Activated CD8-positive, alpha-beta memory T cell treated with anti-CD3 and anti-CD28 coated beads, Interleukin-2, amount 50 U/mL, for 24 hours (primary cell): Measurements from ENCODE around the gene NACC2.

ENCODE experiments used
- DNase-seq: peaks from one replicate; pipeline ENCODE4 v3.0.0-alpha.2; 2020; ENCODE audit errors: extremely low read depth

Gene NACC2

DNA sequence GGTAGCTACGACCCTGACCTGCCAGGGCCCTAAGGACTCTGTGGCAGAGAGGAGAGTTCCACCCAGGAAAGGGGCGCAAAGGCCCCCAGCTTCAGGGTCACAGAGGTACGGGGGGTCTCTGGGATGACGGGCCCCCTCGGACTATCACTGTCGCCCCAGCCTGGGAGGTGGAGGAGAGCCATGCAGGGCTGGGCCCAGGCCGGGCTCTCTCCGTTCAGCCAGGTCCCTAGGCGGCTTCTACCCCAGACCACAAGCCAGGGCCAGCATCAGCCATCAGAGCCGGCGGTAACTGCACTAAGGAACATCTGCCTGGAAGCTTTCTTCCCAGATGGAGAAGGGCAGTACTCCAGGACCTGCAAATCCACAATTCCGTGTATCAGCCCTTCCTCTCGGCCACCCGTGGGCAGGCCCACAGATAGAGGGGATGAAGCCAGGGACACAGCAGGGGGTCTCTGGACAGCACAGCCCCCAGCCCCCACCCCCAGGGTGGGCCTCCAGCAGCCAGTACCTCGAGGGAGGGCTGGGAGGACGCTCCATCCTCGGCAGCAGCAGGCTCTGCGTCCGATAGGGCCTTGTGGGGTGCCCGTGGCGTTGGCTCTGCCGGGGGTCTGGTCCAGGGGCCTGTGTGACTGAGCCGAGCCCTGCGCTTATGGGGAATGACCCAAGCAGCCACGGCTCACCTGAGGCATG is 38.4 kb downstream of the NACC2 start:
- DNase-seq = no peak

DNA sequence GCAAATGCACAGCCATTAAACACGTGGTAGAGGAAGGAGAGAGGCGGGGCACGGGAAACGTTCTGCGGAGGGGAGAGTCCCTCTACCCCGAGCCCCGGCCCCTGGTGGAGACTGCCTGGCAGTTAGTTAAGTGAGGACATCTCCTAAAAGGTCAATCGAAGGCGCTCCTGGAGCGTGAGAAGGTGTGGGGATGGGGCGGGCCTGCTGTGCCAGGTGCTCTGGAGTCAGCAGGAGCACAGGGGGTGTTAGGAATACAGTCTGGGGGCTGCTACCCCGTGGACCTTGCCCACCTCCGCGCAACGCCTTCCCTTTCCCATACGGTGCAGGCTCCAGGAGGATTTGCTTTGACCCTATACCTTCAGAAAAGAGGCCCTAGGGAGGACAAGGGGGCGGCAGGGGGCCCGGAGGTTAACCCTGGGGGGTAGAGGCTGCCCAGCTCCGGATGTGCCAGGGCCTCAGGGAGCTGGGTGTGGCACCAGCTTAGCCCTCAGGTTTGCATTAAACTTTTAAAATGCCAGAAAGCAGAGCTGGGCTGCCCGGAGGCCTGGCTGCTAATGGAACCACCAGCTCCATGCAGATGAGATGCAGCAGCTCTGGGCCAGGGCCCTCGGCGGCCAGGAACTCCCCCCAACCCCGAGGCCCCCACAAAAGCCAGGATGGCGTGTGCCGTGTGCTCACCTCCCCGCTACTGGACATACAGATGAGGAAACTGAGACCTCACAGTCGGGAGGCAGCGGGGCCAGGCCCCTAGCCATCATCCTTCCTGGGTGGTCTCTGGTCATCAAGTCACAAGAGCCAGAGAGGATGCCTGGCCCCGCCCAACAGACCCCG is 39.2 kb downstream of the NACC2 start:
- DNase-seq = no peak

DNA sequence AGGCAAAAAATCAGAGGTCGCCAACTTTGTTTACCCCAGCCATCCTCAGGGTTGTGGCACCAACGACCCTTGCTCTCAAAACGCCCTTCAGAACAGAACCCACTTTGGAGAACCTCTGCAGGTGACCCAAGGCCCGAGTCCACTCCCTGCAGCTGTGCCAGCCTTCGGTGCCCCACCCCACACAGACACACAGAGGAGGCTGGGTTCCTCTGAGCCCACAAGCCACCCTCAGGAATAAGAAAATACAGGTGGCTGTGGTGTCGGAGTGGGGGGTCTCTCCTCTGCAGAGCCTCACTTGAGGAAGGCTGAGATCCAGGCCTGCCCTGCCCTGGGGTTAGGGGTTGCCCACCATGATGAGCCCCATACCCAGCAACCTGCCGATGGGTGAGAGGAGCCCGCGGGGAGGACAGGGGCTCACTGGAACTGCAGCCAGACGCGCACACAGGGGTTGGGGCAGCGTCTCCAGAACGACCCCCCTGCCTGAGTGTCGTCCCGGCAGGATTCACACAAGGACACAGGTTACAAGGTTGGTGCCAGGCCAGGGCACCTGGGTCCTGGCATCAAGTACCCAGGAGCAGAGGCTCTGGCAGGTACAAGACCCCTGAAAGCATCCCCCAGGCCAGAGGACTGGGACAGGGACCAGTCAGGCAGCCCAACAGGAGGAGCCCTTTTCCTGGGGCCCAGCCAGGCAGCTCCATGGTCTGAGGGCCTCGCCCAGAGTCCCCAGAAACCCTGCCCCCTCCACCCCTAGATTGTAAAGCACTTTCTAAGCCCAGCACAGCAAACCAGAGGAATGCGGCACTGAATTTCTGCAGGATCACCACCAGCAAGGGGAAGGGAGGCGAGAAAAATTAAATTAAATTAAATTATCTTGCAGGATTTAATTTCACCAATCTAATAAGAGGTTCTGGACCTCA is 40.0 kb downstream of the NACC2 start:
- DNase-seq = no peak

DNA sequence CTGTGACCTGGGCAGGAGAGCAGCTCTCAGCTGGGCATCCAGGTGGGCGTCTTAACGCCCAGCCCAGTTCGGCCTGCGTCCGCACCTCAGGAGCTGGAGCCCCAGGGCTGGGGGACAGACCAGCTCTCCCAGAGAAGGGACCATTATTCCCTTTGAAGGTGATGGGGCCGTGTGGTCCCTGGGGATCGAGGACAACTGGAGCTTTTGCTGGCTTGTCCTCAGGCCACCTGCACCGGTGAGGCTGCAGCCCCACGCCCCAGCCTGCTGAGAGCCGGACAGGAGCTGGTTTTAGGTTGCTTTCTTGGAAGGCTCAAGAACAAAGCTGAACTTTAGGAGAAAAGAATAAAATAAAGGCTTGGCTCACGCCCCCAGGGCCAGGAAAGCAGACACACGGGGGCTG is 40.9 kb downstream of the NACC2 start:
- no peak for DNase-seq

- no peak for DNase-seq
Measured at GRCh38 chr9:136053757-136054142, 41.3 kb downstream of the NACC2 start.

DNA sequence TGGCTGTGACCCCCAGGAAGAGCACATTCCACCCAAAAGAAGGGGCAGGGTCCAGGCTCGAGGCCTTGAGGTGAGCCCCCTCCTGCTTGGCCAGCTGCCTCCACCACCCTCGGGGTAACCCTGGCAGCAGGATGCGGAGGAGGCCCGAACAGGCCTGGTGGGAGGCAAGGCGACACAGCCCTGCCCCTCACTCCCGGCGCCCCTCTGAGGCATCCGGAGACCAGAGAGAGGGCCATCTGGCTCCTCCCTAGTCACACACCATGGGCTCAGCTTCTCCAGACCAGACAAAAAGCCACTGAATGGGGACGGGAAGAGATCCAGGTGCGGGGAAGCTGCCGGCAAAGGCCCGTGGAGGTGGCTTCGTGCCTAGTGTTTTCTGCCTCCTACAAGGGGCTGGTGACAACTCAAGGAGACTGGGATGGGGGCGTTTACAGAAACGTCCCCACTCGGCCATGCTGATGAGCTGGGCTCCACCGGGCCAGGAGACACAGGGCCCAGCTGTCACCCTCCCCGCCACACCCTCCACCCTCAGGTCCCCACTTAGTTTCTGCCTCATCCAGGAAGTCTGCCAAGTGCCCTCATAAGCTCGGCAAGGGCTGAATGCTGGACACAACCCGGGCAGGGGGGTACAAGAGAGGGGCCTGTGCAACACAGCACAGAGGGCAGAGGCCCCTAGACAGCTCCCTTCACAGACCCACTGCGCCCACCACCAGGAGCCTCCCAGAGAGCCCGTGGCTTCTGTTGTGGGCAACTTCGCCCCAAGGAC is 41.9 kb downstream of the NACC2 start:
- no peak for DNase-seq

DNA sequence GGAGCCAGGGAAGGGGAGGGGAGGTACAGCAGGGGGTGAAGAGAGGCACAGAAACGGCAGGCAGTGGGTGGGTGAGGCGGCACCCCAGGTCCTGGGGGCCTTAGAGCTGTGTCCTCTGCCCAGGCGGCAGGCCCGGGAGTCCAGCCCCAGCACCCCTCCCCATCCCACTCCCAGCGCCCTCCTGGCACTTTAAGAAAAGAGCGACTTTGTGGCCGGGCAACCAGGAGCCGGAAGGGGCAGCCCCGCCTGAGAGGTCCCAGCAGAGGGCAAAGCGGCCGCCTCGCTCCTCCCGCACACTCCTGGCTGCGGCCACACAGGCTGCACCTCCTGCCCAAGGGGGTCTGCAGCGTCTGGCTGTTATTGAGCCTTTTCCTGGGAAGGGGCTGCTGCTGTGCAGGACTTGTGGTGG is 42.6 kb downstream of the NACC2 start:
- no peak for DNase-seq

- no peak for DNase-seq
Measured at GRCh38 chr9:136051837-136052471, 43.1 kb downstream of the NACC2 start.

DNA sequence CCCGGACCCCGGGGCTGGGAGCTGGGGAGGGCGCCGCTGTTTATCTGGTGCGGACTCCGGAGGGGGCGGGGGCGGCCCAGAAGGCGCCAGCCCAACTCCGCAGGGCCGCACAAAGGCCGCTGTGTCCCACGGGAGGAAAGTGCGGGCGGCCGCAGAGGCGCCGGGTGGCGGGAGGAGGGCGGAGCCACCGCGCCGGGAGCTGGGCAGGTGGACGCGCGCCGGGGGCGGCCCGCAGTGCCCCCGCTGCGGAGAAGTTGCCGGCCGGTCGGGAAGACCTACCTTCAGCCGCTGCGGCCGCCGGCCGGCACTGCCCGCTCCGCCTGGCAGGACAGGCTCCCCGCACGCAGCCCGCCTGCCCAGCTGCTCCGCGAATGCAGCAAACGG is 43.6 kb downstream of the NACC2 start:
- no peak for DNase-seq

DNA sequence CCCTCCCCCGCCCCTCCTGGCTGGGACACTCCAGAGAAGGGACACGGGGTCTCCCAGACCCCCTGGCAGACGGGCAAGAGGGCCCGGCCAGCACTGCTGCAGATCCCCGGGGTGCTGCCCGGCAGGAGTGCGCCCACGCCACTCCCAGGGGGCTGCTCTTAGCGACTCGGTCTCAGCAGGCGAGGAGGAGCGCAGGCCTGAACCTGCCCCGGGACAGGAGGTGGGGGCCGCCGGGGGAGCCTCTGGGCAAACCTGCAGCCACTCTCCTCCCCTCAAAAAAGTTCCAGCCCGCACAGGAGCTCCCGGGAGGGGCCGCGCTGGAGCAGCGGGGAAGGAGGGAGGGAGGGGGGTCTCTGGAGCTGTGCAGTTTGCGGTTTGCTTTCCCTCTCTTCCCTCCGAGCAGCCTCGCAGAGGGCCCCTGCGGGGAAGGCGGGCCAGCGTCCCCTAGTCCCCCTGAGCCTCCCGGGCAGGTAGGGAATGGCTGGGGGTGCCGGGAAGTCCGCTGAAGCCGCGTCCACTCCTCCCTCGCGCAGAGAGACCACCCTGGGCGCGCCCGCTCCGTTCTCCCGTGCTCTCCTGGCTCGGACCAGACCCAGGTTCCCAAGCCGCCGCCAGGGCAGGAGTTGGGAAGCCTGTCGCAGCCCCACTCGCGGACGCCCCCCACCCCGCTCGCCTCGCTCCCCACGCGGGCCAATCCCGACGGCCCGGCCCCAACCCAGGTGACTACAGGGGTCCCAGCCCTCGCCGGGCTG is 44.2 kb downstream of the NACC2 start:
- DNase-seq = no peak

GRCh38 chr9:136050266-136050700 is 44.8 kb downstream of the NACC2 start:
- DNase-seq = no peak

DNA sequence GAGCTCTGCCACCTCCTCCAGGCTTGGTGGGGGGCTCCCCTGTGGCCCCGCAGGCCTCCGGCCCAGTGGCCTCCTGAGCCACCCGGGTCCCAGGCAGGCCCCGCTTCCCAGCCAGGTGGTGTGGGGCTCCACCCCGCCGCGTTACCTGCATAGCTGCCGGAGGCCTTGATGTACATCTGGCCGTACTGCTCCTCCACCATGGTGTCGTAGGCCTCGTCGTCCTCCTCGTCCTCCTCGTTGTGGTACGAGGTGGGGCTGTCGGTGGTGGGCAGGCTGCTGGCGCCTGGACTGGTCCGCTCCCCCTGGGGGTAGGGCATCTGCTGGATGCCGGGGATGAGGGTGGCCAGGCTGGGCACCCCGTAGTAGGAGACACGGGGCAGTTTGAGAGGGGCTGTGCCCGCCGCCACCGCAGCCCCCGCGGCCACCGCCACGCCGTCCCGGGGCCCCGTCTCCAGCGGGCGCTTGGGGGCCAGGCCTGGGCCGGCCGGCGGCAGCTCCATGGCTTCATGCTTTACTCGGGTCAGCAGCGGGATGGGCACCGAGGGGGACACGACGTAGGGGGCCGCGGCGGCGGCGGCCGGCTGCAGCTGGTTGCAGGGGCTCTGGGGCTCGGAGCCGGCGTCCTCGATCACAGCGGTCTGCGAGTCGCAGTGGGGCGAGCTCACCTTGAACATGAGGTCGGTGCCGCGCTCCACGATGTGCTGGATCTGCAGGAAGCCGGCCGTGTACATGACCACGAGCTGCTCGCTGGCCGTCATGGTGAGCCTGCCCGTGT is 45.4 kb downstream of the NACC2 start:
- no peak for DNase-seq

DNA sequence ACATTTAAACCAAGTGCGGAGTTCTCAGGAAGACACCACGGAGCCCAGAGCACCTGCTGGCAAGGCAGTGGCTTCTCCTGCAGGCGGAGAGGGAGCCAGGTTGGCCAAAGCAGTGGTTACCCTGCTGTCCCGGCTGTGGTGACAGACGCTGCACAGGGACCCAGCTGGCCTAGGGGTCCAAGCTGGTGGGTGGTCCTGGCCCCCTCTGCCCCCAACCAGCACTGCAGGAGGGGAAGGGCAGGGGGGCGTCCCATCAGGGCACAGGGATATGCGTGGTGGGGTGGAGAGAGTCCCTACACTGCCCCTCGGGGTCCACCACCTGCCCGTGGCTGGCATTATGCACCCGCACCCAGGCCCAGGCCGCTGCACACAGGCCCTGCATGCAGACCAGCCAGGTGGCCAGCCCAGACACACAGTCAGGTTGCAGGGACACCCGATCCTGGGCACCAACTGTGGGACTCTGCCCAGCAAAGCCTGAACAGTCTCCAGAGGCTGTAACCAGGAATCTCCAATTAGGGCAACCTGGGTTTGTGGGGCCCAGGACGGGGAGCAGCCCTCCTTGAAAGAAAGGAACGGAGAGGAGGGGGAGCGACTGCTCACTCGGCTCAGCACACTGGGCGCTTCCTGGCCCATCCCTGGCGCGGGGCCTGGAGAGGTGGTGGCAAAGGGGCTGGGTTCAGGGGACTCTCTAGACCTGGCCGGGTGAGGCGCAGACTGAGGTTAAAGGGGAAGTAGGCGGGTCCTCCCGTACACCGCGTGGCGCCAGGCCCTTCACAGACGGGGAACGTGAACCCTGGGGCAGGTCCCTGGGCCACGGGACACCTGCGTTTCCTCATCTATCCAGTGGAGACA is 46.3 kb downstream of the NACC2 start:
- no peak for DNase-seq

GRCh38 chr9:136047775-136048559 is 47.1 kb downstream of the NACC2 start:
- no peak for DNase-seq

DNA sequence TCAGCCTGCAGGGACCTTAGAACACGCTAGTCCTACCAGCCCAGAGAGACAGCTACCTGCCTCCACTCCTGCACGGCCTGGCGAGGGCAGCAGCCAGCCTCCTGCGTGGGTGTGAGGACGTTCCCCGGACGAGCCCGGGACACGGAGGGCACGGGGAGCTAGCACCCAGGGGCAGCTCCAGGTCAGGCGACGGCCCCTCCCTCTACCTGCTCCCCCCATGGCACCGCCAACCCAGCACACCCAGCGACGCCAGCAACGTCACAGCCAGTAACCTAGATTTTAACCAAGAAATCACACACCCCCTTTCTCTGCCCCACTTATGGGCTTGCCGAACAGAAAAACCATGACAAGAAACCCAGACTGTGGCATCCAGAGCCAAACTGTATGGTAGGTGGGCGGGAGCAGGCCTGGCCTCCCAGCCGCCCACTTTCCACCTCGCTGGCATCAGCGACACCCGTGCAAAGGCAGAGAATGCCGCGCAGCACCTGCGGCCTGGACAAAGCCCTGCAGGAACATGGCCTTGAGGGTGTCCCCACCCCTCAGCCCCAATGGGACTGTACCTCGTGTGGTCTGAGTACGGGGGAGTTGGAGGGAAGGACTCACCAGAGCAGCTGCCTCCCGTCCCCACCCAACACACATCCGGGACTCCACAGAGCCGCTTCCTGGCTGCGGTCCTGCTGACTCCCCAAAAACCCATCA is 47.9 kb downstream of the NACC2 start:
- DNase-seq = no peak

GRCh38 chr9:136046554-136046920 is 48.6 kb downstream of the NACC2 start:
- no peak for DNase-seq
